ENCODE measurements around the gene DSG1. TPM values are rescaled to one million over a fixed set of nuclear protein-coding genes. Genes with fewer than 3 reads are reported as not detected.

Gene DSG1
- total RNA-seq, 1 donor from 2014 or later, result not detected

- TF ChIP-seq CTCF (IDR thresholded peaks at IDR 0.05; ENCODE audit: unreplicated experiment), result no peak
- no peak overlapping the region for H3K27ac Mint-ChIP-seq
- H3K4me1 Mint-ChIP-seq (ENCODE audit: low read depth), result peaks cover 4% of the 10 kb centered on the region
- DNase-seq (ENCODE audit: low spot score, unreplicated experiment), result no peak
- H3K9me3 Mint-ChIP-seq (ENCODE audit: low read depth), result no peaks in the 10 kb centered on the region
- H3K4me3 Mint-ChIP-seq (ENCODE audit: low read depth), result no peak overlapping the region
- no peaks in the 10 kb centered on the region for H3K36me3 Mint-ChIP-seq (ENCODE audit: insufficient read depth)
- H3K27me3 Mint-ChIP-seq, result no peaks in the 10 kb centered on the region
Observed at GRCh38 chr18:31303771-31304170, 14.2 kb upstream of the DSG1 start.

GRCh38 chr18:31309115-31309514 is 8.8 kb upstream of the DSG1 start:
- Mint-ChIP-seq H3K4me3 (ENCODE audit: low read depth) (no peak overlapping the region), H3K27me3 (no peaks in the 10 kb centered on the region), H3K36me3 (ENCODE audit: insufficient read depth) (no peaks in the 10 kb centered on the region), H3K27ac (no peak overlapping the region), H3K9me3 (ENCODE audit: low read depth) (no peaks in the 10 kb centered on the region), H3K4me1 (ENCODE audit: low read depth) (no peaks in the 10 kb centered on the region)
- no peak for DNase-seq (ENCODE audit: low spot score, unreplicated experiment)
- TF ChIP-seq CTCF (IDR thresholded peaks at IDR 0.05; ENCODE audit: unreplicated experiment), result no peak

- Mint-ChIP-seq H3K27ac (no peak overlapping the region), H3K4me1 (ENCODE audit: low read depth) (peaks cover 11% of the 10 kb centered on the region), H3K9me3 (ENCODE audit: low read depth) (peaks cover under 1% of the 10 kb centered on the region), H3K36me3 (ENCODE audit: insufficient read depth) (no peaks in the 10 kb centered on the region), H3K27me3 (no peaks in the 10 kb centered on the region), H3K4me3 (ENCODE audit: low read depth) (no peak overlapping the region)
- no peak for TF ChIP-seq CTCF (IDR thresholded peaks at IDR 0.05; ENCODE audit: unreplicated experiment)
- no peak for DNase-seq (ENCODE audit: low spot score, unreplicated experiment)
Observed at GRCh38 chr18:31316974-31317373, 986 bp upstream of the DSG1 start.

- no peaks in the 10 kb centered on the region for H3K36me3 Mint-ChIP-seq (ENCODE audit: insufficient read depth)
- no peak overlapping the region for H3K4me3 Mint-ChIP-seq (ENCODE audit: low read depth)
- peaks cover 11% of the 10 kb centered on the region for H3K4me1 Mint-ChIP-seq (ENCODE audit: low read depth)
- no peaks in the 10 kb centered on the region for H3K27me3 Mint-ChIP-seq
- TF ChIP-seq CTCF (IDR thresholded peaks at IDR 0.05; ENCODE audit: unreplicated experiment), result no peak
- no peak overlapping the region for H3K27ac Mint-ChIP-seq
- no peak for DNase-seq (ENCODE audit: low spot score, unreplicated experiment)
- H3K9me3 Mint-ChIP-seq (ENCODE audit: low read depth), result peaks cover 9% of the 10 kb centered on the region
Observed at GRCh38 chr18:31321719-31322118, 3.8 kb downstream of the DSG1 start.

- H3K9me3 Mint-ChIP-seq (ENCODE audit: low read depth), result peaks cover 9% of the 10 kb centered on the region
- no peaks in the 10 kb centered on the region for H3K36me3 Mint-ChIP-seq (ENCODE audit: insufficient read depth)
- no peaks in the 10 kb centered on the region for H3K27me3 Mint-ChIP-seq
- no peak for TF ChIP-seq CTCF (IDR thresholded peaks at IDR 0.05; ENCODE audit: unreplicated experiment)
- DNase-seq (ENCODE audit: low spot score, unreplicated experiment), result no peak
- no peak overlapping the region for H3K27ac Mint-ChIP-seq
- H3K4me3 Mint-ChIP-seq (ENCODE audit: low read depth), result no peak overlapping the region
- H3K4me1 Mint-ChIP-seq (ENCODE audit: low read depth), result peaks cover 11% of the 10 kb centered on the region
Observed at GRCh38 chr18:31325051-31325450, 7.1 kb downstream of the DSG1 start.

Measured in progenitor cell of endocrine pancreas (in vitro differentiated cells).